Choroid plexus epithelial cell (primary cell): ENCODE results near the gene TRIM9.
A peak's percentile ranks its signal among the peaks of the same experiment; 100 is the strongest.

Source experiments
- DNase-seq: peaks from one replicate; pipeline ENCODE4 v3.0.0-alpha.2; 2010; ENCODE audit warnings: low read depth
- H3K4me3 ChIP-seq: 2 replicates; pipeline ENCODE4 v1.5.1; 2011; ENCODE audit warnings: low read depth, mild to moderate bottlenecking, control low read depth, low read length, moderate library complexity
- TF ChIP-seq, protein P1 (sequence below): conservative IDR thresholded peaks from 2 replicates; pipeline ENCODE4 v1.5.1; 2011; ENCODE audit warnings: low read depth, mild to moderate bottlenecking, control low read depth, inconsistent platforms, low read length, moderate library complexity

Gene TRIM9

DNA sequence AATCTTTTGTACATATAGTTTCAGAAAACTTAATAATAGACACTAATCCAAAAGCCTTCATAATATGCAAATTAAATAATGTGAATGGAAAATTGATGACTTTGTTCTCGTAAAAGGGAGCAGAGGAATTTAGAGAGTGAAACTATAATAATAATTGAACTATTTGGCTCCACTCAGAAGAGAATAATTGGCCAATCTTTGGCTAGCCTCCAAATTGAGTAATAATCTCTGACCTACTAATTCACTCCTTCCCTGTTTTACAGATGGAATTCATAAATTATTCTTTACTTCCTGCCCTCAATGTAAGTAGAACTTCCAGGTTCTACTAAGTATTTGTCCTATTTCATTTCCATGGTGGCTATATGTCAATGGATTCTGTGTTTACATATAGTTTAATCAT lies 15.8 kb downstream of the TRIM9 start:
- peak; percentile 21 for DNase-seq
- TF ChIP-seq, protein P1, sequence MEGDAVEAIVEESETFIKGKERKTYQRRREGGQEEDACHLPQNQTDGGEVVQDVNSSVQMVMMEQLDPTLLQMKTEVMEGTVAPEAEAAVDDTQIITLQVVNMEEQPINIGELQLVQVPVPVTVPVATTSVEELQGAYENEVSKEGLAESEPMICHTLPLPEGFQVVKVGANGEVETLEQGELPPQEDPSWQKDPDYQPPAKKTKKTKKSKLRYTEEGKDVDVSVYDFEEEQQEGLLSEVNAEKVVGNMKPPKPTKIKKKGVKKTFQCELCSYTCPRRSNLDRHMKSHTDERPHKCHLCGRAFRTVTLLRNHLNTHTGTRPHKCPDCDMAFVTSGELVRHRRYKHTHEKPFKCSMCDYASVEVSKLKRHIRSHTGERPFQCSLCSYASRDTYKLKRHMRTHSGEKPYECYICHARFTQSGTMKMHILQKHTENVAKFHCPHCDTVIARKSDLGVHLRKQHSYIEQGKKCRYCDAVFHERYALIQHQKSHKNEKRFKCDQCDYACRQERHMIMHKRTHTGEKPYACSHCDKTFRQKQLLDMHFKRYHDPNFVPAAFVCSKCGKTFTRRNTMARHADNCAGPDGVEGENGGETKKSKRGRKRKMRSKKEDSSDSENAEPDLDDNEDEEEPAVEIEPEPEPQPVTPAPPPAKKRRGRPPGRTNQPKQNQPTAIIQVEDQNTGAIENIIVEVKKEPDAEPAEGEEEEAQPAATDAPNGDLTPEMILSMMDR = no peak
- no peak overlapping the region for H3K4me3 ChIP-seq

DNA sequence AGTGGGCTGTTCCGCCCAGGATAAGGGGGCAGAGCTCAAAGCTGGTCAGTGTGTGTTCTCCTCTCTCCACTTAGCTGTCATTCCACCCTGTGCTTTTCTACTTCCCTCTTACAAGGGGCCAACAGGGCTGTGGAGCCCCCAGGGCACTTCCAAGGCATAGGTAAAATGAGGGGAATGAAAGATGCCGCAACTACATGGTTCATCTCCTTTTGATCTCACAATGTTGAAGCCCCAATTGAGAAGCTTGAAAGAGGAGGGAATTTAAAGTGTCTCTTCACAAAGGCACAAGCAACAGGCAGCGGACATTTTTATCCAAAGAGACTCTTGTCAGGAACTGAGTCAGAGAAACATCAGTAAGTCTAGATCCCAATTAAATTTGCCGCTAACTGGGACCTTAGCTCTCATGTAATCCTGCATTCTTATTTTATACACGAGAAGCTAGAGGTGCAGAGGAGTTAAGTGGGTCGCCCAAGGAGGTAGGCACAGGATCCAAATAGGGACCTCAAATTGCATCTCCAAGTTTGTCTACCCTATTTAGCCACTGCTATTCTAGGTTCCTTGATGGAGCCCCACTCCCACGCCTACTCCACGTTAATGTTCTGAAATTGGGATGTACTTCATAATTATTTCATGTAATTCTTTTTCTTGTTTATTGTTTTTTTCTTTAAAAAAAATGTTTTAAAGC lies 20.1 kb downstream of the TRIM9 start:
- DNase-seq = no peak
- H3K4me3 ChIP-seq = no peak overlapping the region
- TF ChIP-seq, protein P1 = no peak

DNA sequence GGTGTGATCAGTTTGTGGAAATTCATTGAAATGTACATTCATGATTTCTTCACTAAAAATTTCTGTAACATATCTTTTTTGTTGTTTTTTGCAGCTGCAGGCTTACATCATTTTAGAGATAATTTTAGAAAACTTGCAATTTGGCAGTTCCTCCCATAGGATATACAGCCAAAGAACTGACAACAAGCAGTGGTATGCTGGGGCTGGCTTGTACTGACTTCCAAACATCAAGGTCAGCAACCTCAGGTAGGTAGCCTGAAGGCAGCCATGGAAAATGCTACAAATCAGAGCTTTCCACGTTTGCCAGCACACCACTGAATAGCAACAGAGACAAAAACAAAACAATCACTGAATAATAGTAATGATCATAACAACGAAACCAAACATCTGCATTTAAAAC lies 21.2 kb downstream of the TRIM9 start:
- TF ChIP-seq, protein P1 = no peak

DNA sequence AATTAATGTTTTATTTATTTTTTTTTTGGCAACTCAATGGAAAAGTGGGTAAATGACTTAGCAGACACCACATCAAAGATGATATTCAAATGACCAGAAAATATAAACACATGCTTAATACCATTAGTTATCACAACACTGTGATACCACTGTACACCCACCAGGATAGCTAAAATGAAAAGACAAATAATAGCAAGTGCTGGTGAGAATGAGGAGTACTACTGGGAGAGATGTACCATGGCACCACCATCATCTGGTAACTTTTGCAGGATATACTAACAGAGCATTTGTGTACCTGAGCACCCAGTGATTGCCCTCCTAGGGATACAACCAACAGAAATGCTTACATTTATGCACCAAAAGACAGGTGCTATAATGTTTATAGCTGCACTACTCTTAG lies 21.9 kb downstream of the TRIM9 start:
- TF ChIP-seq, protein P1 = no peak
- H3K4me3 ChIP-seq = no peak overlapping the region
- DNase-seq = no peak

More for the DNA sequence above, 21.2 kb downstream of the TRIM9 start:
- no peak overlapping the region for H3K4me3 ChIP-seq
- DNase-seq = peak; percentile 4

DNA sequence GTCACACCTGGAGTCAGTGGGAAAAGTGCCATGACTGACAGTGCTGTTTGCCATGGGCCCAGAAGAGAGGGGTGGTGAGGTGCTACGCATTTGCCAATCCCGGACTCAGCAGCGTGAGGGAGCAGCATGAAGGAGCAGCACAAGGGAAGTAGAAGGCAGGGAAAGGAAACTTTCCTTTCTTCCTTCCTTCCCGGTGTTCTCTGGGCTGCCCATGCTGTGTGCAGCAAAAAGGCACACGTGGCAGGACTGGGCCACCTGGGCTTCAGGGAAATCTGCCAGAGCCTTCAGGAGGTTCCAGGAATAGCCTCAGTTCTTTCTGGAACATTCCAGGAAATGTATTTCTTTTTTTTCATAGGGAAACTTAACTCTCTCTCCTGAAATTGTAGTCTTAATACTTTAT lies 23.0 kb downstream of the TRIM9 start:
- no peak overlapping the region for H3K4me3 ChIP-seq
- TF ChIP-seq, protein P1 = no peak
- peak; percentile 8 for DNase-seq

DNA sequence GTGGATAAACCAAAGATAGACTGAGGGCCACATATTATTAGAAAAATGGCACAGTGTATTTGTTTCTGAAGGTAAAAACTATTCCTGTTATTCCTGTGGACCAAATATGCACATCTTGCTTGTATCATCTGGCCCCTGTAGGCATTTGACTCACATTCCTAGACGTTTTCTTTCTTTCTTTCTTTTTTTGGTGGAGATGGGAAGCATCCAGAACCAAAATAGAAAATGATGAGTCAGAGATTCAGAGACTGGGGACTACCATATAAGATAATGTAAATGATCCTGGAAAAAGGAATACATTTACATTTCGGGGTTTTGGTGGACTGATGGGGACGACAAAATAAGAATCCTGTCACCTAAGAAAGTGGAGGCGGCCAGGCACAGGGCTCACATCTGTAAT lies 24.2 kb downstream of the TRIM9 start:
- no peak for DNase-seq
- no peak overlapping the region for H3K4me3 ChIP-seq
- TF ChIP-seq, protein P1 = no peak

DNA sequence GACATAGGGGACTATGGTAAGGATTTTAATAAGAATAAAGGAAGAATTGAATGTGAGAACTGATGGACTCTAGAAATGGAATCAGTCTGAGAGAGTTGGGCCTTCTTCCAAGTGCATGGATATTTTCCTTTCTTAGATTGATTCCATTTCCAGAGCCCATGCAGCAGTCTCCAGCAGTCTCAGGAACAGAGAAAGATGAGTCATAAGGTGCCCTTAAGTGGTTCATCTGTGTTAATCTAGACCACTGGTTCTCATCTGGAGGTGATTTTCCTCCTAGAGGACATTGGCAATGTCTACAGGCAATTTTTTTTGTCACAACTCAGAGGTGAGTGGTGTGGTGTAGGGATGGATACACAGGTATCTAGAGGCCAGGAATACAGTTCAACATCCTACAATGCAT lies 25.9 kb downstream of the TRIM9 start:
- H3K4me3 ChIP-seq = no peak overlapping the region
- TF ChIP-seq, protein P1 = no peak
- no peak for DNase-seq
